Ecto neural progenitor cell (in vitro differentiated cells): ENCODE measurements around the gene RFXANK.
A peak's percentile ranks its signal among the peaks of the same experiment; 100 is the strongest.
"Not testable (repeated sequence)": the region's sequence is repeated elsewhere in the genome, so short reads cannot be mapped to it uniquely, and the experiment has no call there.

Experiments used
- DNase-seq: peaks from one replicate; pipeline ENCODE4 v3.0.0-alpha.2; 2018; ENCODE audit warnings: low spot score

The RFXANK gene

GRCh38 chr19:19192078-19192882, at the start of gene RFXANK, which contains the start of gene BORCS8:
RFXANK (plus strand) TSS chr19:19192258; CDS start chr19:19193947, 1,689 bp downstream.
BORCS8 (minus strand) TSS chr19:19192152; CDS start chr19:19192117, 35 bp downstream.
- peak; percentile 99 for DNase-seq

GRCh38 chr19:19142347-19142746, 49.7 kb upstream of the RFXANK start:
- DNase-seq: no peak

- DNase-seq: no peak
Observed at GRCh38 chr19:19145281-19145680, 46.8 kb upstream of the RFXANK start.

GRCh38 chr19:19145684-19146608, 46.1 kb upstream of the RFXANK start:
- peak; percentile 92 for DNase-seq

- DNase-seq: no peak
Observed at GRCh38 chr19:19146865-19147264, 45.2 kb upstream of the RFXANK start.

- no peak for DNase-seq
Observed at GRCh38 chr19:19147344-19147743, 44.7 kb upstream of the RFXANK start.

GRCh38 chr19:19148504-19148903, 43.6 kb upstream of the RFXANK start:
- DNase-seq: not testable (repeated sequence)

- DNase-seq: no peak
Observed at GRCh38 chr19:19149435-19149834, 42.6 kb upstream of the RFXANK start.

GRCh38 chr19:19151418-19151817, 40.6 kb upstream of the RFXANK start:
- DNase-seq: no peak

- DNase-seq: no peak
Observed at GRCh38 chr19:19152668-19153384, 39.2 kb upstream of the RFXANK start.

GRCh38 chr19:19154768-19155494, 37.1 kb upstream of the RFXANK start:
- DNase-seq: no peak

- DNase-seq: no peak
Observed at GRCh38 chr19:19155495-19156219, 36.4 kb upstream of the RFXANK start.

- no peak for DNase-seq
Observed at GRCh38 chr19:19157808-19158207, 34.2 kb upstream of the RFXANK start.

GRCh38 chr19:19159534-19159933, 32.5 kb upstream of the RFXANK start:
- DNase-seq: no peak

GRCh38 chr19:19160461-19161035, 31.5 kb upstream of the RFXANK start:
- DNase-seq: no peak

- no peak for DNase-seq
Observed at GRCh38 chr19:19162495-19162894, 29.6 kb upstream of the RFXANK start.

GRCh38 chr19:19165396-19165795, 26.7 kb upstream of the RFXANK start:
- no peak for DNase-seq

- no peak for DNase-seq
Observed at GRCh38 chr19:19167612-19168011, 24.4 kb upstream of the RFXANK start.

- DNase-seq: no peak
Observed at GRCh38 chr19:19169236-19170052, 22.6 kb upstream of the RFXANK start.
